HuH-7.5 (cell line): ENCODE results near the gene CCDC12.
A peak's percentile ranks its signal among the peaks of the same experiment; 100 is the strongest.

Source experiments
- DNase-seq: peaks from one replicate; pipeline ENCODE4 v3.0.0; 2011; ENCODE audit warnings: low spot score

CCDC12 gene

DNA sequence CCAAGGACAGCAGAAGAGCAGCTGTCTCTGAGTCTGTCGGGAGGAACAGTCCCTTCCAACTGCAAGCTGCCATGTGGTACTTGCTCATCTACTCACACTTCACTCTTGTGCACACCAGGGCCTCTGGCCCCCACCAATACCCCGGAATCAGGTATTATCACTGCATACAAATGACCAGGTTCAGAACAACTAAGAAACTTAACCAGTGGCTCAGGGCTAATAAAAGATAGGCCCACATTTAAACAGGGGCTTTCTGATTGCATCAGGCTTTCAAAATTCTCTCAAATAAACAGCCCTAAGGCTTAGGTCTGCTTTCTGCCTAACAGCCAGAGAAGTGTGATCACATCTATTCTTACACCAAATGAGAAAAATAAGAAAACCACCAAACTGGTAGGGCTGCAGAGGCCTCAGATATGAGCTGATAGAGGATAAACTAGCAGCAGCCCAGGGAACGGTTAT is 20.7 kb downstream of the CCDC12 start:
- no peak for DNase-seq

DNA sequence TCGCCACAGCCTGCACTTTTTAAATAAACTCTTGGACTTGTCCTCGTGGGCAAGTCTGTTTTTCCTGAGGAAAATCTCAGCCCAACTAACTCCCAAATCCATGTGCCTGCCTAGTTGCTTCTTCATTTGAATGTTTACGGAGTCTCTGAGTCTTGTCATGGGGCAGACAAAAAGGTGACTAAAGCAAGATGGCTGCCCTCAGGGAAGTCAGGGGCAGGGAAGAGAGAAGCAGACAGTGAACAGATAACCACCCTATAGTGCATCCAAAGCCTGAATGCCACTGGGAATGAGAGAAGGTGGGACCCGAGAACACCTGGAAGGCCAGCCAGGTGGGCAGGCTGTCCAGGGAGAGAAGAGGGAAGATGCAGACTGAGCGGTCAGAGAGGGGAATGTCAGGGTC is 21.4 kb downstream of the CCDC12 start:
- no peak for DNase-seq

DNA sequence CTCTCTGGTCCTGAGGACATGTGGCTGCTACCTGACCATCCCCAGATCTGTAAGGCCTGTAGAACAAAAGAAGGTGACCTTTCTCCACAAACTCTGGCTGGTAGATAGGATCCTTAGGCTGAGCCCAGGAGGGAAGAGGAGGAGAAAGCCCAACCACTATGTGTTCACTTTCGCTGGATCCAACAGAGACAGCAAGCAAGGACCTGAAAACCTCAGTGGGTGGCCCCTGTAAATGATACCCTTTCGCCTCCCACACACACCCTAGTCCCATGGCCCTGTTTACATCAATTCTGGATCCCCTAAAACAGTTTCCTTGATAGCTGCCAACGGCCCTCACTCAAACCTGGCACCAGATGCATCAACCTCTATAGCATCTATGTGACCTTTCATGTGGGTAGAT is 22.4 kb downstream of the CCDC12 start:
- no peak for DNase-seq

DNA sequence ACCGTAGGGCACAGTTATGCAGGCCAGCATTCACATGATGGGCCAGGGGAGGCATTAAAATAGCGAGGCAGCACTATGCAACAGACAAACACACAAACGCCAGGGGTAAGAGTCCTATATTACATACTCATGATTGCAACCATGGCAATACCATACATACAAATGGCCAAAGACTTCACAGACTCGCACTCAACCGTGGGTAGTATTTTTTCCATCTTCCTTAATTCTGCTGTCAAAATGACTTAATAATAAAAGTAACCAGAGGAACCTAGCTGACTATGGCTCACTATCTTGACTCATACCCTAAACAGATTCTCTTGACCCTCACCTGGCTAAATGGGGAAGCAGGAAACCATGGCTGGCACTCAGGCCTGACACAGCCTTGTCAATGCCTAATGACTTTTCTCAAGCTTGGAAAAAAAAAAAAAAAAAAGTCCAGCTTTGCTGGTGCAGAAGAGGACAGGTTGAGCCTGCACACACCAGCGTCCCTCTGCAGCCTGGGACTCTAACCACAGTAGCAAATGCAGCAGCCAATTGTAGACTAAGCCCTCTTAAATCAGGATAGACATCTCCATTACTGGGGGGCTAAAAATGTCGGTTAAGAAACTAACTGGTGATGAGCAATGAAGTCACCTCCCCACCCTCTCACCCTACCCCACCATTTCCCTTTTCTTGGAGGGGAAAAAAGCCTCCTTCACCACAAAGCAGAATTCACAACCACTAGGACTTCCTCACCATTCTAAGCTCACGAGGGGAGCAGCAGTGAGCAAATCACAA is 23.1 kb downstream of the CCDC12 start:
- DNase-seq = no peak

DNA sequence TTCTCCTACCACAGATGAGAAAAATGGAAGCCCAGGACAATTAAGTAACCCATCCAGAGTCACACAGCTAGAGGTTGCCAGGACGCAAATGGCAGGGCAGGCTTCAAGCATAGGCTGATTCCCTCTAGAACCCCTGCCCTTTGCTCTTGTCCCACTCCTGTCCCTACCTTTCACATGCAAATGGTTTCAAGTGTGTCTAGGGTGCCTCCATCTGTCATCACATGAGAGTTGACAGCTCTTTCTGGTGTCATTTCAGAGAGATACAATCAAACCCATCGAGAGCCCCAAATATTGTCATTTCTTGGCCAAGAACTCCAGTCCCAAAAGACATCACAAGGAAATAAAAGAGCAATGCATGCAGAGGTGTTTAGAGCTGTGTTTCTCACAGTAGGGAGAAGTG is 23.7 kb downstream of the CCDC12 start:
- DNase-seq = no peak

DNA sequence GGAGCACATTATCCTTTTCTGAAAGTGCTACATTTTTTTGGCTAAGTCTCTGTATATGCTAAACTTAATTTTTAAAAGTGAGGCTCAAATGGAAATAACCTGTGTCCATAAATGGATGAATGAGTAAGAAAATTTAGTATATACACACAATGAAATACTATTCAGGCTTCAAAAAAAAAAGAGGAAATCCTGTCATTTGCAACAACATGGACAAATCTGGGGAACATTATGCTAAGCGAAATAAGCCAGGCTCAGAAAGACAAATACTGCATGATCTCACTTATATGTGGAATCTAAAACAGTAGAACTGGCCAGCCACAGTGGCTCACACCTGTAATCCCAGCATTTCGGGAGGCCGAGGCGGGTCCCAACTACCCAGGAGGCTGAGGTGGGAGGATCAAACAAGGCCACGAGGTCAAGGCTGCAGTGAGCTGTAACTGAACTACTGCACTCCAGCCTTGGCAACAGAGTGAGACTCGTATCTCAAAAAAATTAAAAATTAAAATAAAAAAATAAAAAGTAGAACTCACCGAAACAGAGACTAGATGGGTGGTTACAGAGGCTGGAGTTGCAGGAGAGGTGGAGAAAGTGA is 25.8 kb downstream of the CCDC12 start:
- DNase-seq = no peak

DNA sequence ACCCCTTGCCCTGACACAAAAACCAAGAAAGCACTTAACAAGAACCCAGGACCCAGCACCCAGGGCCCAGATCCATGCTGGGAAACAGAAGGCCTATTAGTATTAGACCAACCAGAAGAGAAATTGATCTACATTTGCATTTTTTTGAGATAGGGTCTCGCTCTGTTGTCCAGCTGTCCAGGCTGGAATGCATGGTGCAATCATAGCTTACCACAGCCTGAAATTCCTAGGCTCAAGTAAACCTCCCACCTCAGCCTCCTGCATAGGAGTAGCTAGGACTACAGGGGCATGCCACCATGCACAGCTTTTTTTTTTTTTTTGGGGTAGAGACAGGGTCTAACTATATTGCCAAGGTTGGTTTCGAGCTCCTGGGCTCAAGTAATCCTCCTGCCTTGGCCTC is 26.4 kb downstream of the CCDC12 start:
- DNase-seq = no peak

DNA sequence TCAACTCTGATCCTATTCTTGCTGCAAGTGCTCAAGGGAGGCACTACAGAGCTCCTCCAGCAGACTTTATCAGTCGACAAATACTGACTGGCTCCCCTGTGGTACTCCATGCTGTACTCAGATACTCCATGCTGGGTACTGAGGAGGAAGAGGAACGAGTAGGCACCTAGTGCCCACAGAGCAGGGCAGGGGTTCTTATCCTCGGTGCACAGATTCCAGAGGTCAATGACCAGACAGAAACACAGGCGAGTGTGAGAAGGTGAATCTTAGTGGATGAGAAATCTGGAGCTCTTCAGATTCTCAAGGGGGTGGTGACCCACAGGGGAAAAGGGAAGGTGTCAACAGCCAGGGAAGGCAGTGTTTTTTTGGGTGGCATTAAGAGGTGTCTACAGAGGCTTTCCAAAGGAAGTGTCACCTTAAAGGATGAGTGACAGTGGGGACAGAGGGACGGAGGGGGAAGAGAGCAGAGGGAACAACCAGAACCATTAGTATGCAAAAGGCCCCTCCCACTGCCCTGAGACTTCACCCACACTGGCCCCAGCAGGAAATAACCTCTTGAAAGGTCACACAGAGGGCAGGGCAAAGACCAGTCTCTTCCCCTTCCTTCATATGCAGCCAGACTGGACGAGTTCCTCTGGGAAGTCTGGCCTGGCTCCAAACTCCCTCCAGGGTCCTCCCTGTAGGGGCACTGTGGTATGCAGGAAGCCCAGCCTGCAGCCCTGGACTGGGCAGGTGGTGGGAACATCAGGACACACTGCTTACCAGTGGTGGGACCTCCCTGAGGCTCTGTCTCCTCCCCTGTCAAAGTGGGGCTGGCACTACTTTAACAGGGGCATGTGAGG is 27.5 kb downstream of the CCDC12 start:
- DNase-seq = no peak

DNA sequence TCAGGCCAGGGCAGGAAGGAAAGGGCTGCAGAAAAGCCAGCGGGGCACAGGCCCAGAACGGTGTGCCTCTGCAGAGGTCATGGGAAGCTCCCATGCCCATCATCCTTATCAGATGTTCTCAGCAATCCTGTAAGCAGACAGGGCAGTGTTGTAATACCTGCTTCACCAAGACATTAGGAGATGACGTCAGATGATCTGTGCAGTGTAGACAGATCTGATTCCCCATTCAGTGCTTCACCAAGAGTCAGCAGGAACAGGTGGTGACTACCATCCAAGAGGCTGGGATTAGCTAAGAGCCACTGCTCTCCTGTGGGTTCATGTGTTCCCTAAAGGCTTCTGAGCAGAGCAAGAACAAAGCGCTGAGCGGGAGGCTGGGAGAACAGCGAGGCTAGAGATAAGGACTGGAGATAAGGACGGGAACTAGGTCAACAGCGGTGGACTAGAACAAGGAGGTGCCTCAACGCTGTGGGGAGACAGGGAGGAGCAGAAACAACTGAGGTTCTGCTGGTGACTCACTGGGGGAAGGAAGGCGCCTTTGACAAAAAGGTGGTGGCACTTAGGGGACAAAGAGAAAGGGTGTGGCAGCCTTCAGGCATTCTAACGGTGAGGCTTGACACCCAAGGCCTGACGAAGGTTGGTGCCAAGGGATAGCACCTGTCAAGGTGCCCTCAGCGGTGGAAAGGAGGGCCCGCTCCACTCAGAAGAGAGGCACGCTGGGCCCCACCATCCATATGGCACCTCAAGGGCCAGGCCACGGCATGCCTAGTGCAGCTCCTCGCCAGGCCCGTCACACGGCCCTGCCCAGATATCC is 28.4 kb downstream of the CCDC12 start:
- peak; percentile 40 for DNase-seq

DNA sequence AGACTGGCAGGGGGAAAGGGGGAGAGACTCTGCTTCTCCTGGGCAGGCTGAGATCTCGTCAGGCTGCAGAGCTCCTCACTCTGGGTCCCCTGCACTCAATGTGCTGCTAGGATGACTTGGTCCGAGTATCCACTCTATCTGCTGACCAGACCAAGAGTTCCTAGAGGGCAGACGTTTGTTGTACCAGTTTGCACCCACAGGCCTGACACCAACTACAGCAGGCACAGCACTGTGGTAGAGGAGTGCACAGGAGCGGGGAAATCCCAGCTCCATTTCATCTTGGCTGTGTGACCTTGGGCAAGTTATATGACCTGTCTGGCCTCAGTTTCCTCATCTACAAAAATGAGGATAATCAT is 29.0 kb downstream of the CCDC12 start:
- no peak for DNase-seq

DNA sequence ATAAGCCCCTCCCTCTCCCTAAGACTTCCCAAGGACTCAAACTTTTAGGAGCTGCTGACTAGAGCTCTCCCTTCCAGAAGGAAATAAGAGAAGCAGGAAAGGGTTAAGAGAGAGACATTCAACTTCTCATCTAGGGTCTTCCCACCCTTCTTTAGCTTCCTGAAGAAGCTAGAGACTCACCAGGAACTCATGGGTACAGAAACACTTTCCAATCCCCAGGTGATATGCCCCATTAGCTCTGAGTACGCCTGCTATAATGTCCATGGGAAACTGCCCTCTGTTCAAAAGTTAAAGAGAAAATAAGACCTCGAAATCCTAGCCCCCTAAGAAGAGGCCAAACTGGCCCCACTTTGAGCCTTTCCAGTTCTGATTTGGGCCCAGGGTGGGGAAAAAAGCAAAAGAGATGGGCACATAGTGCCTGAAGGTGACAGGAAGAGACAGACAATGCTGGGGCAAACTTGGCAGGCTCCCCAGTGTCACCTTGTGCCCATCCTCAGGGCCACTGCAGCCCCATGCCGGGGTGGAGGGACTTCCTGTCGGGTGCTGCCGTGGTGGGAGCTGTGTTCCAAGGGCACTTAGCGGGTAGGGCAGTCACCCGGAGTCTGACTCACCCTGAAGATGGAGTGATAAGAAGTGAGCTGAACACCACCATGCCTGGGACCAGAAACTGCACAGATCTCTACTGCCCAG is 29.5 kb downstream of the CCDC12 start:
- DNase-seq = no peak

DNA sequence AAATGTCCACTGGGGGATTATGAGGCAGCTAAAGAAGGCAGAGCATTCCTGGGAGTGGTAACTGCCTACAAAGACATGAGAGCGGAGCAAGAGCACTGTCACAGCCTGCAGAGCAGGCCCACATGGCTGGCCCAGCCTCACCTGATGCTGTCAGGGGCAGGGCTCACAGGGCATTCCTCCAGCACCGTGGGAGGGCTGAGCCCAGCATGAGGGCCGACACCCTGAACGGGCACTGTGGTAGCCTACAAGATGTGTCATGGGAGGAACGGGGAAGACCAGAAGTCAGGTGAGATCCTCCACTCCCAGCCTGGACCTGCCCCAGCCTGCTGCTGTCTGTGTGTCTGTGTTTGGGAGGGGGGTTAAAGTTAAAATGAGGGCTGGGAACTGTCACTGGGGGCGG is 30.1 kb downstream of the CCDC12 start:
- no peak for DNase-seq

DNA sequence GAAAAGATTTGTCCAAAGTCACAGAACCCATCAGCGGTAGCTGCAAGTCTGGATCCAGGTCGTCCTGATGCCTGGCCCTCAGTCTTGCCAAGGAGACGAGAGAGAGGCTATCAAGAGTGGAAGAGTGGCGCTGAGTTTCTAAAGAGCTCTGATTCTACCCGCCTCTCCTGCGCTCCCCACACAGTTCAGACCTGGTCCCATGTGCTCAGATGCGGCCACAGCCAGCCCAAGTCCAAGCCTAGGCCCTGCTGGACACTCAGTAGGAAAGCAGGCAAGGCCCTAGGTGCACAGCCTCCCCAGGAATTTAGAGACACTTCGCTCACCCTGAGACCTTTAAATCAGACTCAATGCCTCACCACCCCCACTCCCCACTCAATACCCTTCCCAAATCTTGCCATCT is 32.4 kb downstream of the CCDC12 start:
- no peak for DNase-seq

DNA sequence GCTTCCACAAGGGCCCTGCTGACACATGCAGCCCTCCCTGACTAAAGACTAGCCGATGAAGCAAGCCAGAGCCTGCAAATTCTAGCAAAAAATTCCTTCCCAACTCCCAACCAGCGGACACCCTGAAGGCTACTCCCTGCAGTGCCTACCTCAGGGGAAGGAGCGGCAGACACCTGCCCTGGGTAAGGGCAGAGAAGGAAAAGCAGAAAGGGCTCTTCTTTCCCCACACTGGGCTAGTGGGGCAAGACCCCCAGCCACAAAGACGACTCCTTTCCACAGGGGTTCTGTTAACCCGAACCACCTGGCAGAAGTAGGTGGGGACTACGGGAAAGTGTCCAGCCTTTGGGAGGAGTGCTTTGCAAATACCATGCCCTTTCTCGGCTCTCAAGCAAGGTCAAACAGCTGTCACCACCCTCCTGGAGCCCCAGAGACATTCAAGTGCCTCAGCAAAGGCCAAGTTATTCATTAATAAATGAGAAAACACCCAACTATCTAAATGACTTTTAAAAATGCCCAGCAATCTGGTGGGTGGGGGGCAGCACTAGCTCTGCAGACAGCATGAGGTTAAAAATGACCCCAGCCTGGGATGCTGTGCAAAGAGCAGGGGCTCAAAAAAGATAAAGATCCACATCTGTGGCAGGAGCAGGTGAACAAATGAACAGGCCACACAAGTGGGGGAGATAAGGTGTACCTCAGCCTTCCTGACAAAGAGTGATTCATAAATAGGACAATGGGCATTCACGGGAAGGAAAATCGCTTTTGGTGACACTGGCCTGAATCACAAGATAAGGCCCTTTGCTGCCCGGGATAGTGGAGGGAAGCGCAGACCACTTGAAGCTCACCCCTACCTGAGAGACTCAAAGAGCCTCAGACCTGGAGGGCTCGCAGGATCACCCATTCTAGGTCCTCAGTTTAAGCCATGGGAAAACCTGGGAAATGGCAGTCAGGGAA is 33.0 kb downstream of the CCDC12 start:
- peak; percentile 48 for DNase-seq

DNA sequence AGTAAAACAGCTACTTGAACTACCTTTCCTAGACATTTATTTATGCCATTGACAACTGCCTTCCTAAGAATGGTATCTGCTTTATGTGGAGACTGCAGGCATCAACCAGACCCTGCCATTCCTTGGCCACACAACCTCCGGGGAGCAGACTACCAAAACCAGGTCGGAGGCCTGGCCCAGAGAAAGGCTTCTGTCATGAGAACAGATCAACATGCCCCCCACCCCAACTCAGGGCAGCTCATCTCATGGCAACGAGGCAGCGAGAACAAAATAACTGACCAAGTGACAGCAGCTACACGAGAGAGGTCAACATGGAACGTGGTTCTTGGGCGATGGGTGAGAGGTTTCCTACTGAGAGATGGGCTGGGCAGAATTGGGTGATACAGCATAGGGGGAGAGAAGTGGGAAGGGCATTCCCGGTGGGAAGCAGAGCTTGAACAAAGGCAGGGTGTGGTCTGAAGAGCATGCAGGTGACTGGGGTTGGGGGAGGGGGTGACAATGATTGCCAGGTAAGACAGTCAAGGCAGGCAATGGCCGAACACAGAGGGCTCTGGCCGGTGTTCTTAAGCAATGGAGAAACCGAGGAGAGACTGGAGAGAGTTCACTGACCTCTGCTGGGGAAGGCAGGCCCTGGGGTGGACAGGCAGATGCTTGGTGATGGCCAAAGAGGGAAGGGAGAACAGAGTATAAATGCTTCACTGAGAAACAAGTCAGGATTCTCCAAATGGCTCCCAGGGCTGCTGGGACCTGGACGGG is 33.9 kb downstream of the CCDC12 start:
- DNase-seq = no peak

DNA sequence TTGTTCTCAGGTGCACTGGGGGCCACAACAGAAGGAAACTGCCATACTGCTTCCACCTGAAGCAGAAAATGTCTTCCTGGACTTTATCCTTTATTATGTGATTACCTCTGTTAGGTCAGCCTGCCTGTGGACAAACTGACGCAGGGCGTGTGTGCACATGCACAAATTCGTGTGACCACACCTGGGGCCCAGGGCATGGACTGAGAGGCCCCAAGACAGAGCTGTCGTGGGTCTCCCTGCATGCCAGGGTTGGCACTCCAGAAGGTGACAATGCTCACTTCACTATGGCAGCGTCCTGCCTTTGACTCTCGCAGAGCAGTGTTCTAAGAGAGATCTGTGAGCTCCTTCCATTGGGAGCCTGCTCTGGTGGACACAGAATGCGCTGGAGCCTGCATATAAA is 34.5 kb downstream of the CCDC12 start:
- DNase-seq = no peak

DNA sequence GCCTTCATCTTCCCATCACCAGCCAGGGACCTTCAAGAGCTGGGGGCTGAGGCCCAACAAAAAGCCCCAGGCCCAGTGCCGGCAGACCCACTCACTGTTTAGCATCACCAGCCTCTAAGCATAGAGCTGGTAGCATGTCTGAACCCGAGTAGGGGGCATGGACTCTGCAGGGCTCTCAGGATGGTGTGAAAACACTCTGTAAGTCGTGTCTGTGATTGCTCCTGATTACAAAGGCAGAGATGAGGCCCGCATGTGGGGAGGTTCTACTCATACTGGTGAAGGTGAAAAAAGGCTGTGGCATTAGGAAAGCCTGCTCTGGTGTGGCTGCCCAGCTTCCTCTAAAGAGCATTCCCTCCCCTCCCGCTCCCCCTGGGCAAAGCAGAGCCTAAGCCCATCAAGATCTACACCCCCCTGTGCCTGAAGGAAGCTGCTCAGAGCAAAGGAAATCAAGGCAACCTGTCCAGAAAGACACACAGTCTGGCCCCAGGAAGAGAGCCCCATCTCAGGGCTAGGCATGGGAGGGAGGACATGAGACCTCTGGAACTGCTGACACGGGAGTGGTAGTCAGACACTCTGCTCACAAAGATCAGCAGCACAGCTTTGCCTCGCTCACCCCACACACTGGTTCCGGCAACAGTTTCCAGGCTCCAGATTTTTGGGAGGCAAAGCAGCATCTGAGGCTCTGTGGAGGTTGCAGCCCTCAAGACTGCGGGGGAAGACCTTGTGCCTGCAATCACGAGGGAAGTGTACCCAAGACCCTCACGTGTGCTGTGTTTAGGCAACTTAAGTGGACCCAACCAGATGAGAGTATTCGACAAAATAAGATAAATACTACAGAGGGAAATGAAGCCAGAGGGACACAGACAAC is 36.7 kb downstream of the CCDC12 start:
- no peak for DNase-seq

DNA sequence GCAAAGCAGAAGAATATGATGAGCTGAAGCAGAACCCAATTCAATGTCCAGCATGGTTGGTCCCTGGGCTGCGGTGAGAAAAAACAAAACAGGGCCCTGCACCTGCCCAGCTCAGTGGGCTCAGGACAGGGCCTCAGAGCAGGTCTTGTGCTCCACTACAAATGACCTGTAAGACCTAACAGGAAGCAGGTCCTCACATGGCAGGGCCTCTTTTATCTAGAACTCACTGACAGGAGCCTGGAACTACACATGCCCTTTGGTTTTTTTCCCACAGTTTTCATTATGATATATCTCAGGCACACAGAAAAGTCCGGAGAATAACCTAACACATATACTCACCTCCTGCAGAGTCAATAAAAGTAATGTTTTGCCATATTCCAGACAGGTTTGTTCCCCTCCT is 38.4 kb downstream of the CCDC12 start:
- no peak for DNase-seq

DNA sequence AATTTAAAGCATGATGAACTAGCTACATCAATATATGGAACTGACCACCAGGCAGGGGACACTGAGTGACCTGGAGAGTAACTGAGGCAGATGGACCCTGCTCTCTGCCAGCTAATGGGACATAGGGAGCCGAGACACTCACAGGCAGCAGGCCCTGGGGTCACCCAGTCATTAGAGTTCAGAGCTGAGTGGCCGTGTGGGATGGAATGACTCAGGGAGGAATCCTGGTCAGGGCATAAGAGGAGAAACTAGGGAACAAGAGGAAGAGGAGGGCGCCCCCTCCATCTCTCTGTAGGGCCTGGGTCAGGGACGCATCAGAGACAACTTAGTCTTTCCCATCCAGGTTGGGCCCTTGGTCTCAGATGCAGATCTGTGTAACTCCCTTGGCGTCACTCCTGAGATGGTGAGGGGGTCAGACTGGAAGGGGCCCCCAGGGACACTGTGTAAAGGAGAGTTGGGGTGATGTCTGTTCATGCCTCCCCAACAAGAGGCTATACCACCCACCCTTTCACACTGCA is 39.8 kb downstream of the CCDC12 start:
- DNase-seq = no peak
